ENCODE results near the gene CYP2S1.

- TF ChIP-seq, protein P1, sequence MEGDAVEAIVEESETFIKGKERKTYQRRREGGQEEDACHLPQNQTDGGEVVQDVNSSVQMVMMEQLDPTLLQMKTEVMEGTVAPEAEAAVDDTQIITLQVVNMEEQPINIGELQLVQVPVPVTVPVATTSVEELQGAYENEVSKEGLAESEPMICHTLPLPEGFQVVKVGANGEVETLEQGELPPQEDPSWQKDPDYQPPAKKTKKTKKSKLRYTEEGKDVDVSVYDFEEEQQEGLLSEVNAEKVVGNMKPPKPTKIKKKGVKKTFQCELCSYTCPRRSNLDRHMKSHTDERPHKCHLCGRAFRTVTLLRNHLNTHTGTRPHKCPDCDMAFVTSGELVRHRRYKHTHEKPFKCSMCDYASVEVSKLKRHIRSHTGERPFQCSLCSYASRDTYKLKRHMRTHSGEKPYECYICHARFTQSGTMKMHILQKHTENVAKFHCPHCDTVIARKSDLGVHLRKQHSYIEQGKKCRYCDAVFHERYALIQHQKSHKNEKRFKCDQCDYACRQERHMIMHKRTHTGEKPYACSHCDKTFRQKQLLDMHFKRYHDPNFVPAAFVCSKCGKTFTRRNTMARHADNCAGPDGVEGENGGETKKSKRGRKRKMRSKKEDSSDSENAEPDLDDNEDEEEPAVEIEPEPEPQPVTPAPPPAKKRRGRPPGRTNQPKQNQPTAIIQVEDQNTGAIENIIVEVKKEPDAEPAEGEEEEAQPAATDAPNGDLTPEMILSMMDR (IDR thresholded peaks at IDR 0.05), result no peak
- no peak for TF ChIP-seq POLR2A (IDR thresholded peaks at IDR 0.05)
Observed at GRCh38 chr19:41219924-41220567, 27.0 kb downstream of the CYP2S1 start.
